Measurements from ENCODE around the gene SEMA5B. TPM values are rescaled to one million over a fixed set of nuclear protein-coding genes. Genes with fewer than 3 reads are reported as not detected.
A peak's percentile ranks its signal among the peaks of the same experiment; 100 is the strongest.

Gene SEMA5B, protein sequence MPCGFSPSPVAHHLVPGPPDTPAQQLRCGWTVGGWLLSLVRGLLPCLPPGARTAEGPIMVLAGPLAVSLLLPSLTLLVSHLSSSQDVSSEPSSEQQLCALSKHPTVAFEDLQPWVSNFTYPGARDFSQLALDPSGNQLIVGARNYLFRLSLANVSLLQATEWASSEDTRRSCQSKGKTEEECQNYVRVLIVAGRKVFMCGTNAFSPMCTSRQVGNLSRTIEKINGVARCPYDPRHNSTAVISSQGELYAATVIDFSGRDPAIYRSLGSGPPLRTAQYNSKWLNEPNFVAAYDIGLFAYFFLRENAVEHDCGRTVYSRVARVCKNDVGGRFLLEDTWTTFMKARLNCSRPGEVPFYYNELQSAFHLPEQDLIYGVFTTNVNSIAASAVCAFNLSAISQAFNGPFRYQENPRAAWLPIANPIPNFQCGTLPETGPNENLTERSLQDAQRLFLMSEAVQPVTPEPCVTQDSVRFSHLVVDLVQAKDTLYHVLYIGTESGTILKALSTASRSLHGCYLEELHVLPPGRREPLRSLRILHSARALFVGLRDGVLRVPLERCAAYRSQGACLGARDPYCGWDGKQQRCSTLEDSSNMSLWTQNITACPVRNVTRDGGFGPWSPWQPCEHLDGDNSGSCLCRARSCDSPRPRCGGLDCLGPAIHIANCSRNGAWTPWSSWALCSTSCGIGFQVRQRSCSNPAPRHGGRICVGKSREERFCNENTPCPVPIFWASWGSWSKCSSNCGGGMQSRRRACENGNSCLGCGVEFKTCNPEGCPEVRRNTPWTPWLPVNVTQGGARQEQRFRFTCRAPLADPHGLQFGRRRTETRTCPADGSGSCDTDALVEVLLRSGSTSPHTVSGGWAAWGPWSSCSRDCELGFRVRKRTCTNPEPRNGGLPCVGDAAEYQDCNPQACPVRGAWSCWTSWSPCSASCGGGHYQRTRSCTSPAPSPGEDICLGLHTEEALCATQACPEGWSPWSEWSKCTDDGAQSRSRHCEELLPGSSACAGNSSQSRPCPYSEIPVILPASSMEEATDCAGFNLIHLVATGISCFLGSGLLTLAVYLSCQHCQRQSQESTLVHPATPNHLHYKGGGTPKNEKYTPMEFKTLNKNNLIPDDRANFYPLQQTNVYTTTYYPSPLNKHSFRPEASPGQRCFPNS
- under 1 TPM in 1 of 3 donors, not detected in 2; 0.23 TPM for total RNA-seq
- not detected for total RNA-seq (2013)

DNA sequence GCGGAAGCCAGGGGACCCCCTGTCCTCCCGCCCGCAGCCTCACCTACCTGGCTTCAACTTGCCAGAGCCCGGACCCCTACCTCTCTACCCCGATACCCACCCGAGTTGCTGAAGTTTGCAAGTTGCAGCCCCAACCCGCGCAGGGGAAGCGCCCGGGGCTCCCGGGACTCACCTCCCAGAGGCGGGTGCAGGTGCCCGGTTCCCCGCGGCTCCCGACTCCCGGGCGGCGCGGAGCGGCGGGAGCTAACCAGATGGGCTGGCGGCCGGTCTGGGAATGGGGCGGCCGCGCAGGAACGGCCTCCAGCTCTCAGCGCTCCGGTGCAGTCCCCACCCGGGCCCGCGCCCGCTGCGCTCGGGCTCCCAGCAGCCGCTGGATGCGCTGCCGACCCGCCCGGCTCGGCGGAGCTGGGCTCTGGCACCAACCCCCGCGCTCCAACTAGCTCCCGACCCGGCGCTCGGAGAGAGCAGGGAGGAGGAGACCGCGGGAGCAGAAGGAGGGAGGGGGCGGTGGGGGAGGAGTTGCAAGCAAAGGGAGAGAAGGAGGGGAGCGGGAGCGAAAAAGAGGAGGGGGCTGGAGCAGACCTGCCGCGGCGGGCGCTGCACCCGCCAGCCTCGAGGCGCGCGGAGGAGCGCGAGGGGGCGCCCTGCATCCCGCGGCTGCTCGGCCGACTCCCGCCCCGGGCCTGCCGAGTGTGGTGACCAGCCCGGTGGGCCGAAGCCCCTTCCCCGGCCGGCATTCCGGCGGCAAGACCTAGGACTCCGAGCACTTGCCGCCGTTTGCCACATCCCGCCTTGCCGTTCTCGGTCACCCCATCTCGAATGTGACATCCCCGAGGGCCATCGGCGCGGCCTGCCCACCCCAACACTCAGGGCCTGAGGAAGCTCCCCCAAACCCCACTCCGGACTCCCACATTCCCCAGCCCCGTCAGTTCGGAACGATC is at the start of gene SEMA5B:
Gene SEMA5B, minus strand, starts transcription at position 472 of the 941 bp plus-strand sequence. CDS start 66,500 bp downstream, outside the sequence.
- Histone ChIP-seq H3K4me3 (ENCODE audit: low read length) (peak within 1 kb of the TSS; percentile 32), H3K9me3 (ENCODE audit: control insufficient read depth, insufficient read depth, low read length) (no peaks in the 10 kb centered on the region), H3K4me1 (ENCODE audit: control insufficient read depth, insufficient read depth, low read length) (peaks cover 23% of the 10 kb centered on the region), H3K27ac (ENCODE audit: low read length) (no peak within 1 kb of the TSS), H3K27me3 (ENCODE audit: control insufficient read depth, insufficient read depth, low read length) (peaks cover 41% of the 10 kb centered on the region), H3K36me3 (ENCODE audit: control insufficient read depth, insufficient read depth, low read length) (no peaks in the 10 kb centered on the region)
- ATAC-seq (peak in 2 of 3 donors; percentile 17 to 60), DNase-seq (peak in 1 of 2 donors; percentile 39)
- H3K4me3 Mint-ChIP-seq = peak within 1 kb of the TSS; percentile 67
- H3K27me3 Mint-ChIP-seq (ENCODE audit: low read depth in 2 of 2) = peaks cover 49% of the 10 kb centered on the region in 2 donors
- no peak within 1 kb of the TSS for H3K27ac Mint-ChIP-seq
- H3K9me3 Mint-ChIP-seq = no peaks in the 10 kb centered on the region
- intact Hi-C loops (cut with micrococcal nuclease) = loop anchor here (2.0 to 5.0 kb wide), 2 partner anchors 270 to 1481 kb away; no protein-coding TSS in a partner anchor
- peaks cover 4 to 25% of the 10 kb centered on the region in 2 donors for H3K4me1 Mint-ChIP-seq
- 1% methylated on average over 93 of the region's 94 CpGs for WGBS (ENCODE audit: insufficient coverage)
- TF ChIP-seq, protein P1, sequence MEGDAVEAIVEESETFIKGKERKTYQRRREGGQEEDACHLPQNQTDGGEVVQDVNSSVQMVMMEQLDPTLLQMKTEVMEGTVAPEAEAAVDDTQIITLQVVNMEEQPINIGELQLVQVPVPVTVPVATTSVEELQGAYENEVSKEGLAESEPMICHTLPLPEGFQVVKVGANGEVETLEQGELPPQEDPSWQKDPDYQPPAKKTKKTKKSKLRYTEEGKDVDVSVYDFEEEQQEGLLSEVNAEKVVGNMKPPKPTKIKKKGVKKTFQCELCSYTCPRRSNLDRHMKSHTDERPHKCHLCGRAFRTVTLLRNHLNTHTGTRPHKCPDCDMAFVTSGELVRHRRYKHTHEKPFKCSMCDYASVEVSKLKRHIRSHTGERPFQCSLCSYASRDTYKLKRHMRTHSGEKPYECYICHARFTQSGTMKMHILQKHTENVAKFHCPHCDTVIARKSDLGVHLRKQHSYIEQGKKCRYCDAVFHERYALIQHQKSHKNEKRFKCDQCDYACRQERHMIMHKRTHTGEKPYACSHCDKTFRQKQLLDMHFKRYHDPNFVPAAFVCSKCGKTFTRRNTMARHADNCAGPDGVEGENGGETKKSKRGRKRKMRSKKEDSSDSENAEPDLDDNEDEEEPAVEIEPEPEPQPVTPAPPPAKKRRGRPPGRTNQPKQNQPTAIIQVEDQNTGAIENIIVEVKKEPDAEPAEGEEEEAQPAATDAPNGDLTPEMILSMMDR (IDR thresholded peaks at IDR 0.05) = no peak
- H3K36me3 Mint-ChIP-seq = no peaks in the 10 kb centered on the region

DNA sequence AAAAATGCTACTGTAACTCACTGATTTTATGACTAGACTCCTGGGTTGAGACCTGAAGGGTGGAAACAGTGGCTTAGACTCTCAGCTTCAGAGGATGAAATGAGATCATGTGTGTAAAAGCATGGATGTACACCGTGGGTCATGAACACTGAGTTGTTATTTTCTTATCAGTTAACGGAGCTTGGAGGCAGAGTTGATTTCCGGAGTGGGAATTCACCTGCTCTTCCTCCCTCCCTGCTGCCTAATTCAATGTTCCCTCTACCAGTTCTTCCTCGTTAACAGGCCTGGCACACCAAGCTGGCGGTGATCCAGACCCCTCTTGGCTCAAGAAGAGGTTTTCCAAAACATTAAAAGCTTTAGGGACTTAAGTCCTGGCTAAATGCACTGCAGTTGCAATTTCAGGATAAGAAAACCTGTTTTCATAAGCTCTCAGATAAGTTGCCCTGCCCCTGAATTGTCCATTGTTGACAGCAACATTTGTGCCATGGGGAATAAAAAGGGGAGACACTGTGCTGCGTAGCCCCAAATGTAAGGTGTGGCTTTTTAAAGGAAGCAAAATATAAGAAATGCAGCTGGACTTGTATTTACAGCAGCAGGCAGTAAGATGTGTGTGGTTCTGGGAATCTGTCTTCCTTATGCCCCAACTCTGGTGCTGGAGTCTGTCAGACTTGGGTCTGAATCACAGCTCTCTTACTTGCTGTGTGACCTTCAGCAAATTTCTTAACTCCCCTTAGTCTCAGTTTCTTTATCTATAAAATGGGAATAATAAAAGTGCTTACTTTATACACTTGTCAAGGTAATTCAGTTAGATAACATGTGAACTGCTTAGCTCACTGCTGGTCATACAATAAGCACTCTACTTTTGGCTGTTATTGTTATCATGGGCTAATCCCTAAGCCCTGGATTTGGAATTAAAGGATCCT is 49.2 kb upstream of the SEMA5B start:
- Mint-ChIP-seq H3K4me3 (no peak overlapping the region), H3K27ac (no peak overlapping the region), H3K9me3 (no peaks in the 10 kb centered on the region), H3K4me1 (peaks cover 3 to 4% of the 10 kb centered on the region in 2 donors), H3K27me3 (ENCODE audit: low read depth in 2 of 2) (peaks cover 5 to 13% of the 10 kb centered on the region in 2 donors), H3K36me3 (no peaks in the 10 kb centered on the region)
- no peaks in the 10 kb centered on the region for H3K27me3 ChIP-seq (ENCODE audit: control insufficient read depth, insufficient read depth, low read length)
- no peak for DNase-seq
- no peak overlapping the region for H3K27ac ChIP-seq (ENCODE audit: low read length)
- no peak for ATAC-seq
- no peak overlapping the region for H3K4me3 ChIP-seq (ENCODE audit: low read length)
- 73% methylated on average over 6 of the region's 6 CpGs for WGBS (ENCODE audit: insufficient coverage)
- no peaks in the 10 kb centered on the region for H3K9me3 ChIP-seq (ENCODE audit: control insufficient read depth, insufficient read depth, low read length)
- intact Hi-C loops (cut with micrococcal nuclease) = no loop called here
- TF ChIP-seq, protein P1 (IDR thresholded peaks at IDR 0.05) = no peak
- H3K36me3 ChIP-seq (ENCODE audit: control insufficient read depth, insufficient read depth, low read length) = no peaks in the 10 kb centered on the region
- H3K4me1 ChIP-seq (ENCODE audit: control insufficient read depth, insufficient read depth, low read length) = no peaks in the 10 kb centered on the region

DNA sequence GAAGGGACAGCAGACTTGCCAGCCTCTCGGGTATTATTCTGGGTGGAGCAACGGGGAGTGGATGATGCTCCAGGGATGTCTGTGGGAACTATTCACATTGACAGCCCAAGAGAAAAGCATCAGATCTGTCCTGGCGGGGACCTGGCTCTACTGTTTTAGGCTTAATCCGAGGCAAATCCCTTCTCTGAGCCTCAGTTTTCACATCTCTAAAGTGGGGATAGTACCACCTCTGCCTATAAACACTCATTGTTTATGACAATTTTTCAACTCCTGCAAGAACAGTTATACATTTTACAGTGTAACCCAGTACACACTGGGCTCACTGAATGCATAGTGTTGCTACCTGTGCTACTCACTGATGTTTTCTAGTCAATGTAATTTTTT is 48.5 kb upstream of the SEMA5B start:
- 93% methylated on average over 4 of the region's 4 CpGs for WGBS (ENCODE audit: insufficient coverage)
- Histone ChIP-seq H3K27me3 (ENCODE audit: control insufficient read depth, insufficient read depth, low read length) (no peaks in the 10 kb centered on the region), H3K36me3 (ENCODE audit: control insufficient read depth, insufficient read depth, low read length) (no peaks in the 10 kb centered on the region), H3K4me3 (ENCODE audit: low read length) (no peak overlapping the region), H3K4me1 (ENCODE audit: control insufficient read depth, insufficient read depth, low read length) (no peaks in the 10 kb centered on the region), H3K27ac (ENCODE audit: low read length) (no peak overlapping the region), H3K9me3 (ENCODE audit: control insufficient read depth, insufficient read depth, low read length) (no peaks in the 10 kb centered on the region)
- TF ChIP-seq, protein P1 (IDR thresholded peaks at IDR 0.05) = no peak
- Mint-ChIP-seq H3K4me3 (no peak overlapping the region), H3K36me3 (no peaks in the 10 kb centered on the region), H3K27me3 (ENCODE audit: low read depth in 2 of 2) (peaks cover 5 to 13% of the 10 kb centered on the region in 2 donors), H3K27ac (no peak overlapping the region), H3K9me3 (no peaks in the 10 kb centered on the region), H3K4me1 (no peaks in the 10 kb centered on the region)
- ATAC-seq (no peak), DNase-seq (no peak)
- intact Hi-C loops (cut with micrococcal nuclease) = no loop called here

All from natural killer cell (primary cell).